IMR-90 (cell line): ENCODE results near the gene RIC8B. TPM values are rescaled to one million over a fixed set of nuclear protein-coding genes. Genes with fewer than 3 reads are reported as not detected.

Experiments used
- ATAC-seq: fragments of 200-7000 bp; cut with Tn5 transposase; 2 replicates; pipeline ENCODE4 v1.9.1; 2020; ENCODE audit warnings: low read depth, mild to moderate bottlenecking, moderate library complexity
- BruUV-seq: library from RNA; stranded (reverse); fragments of 400-500 nt; replicated peaks from 2 replicates; lab custom pipeline; 2021; lab: Mats Ljungman, UMichigan
- CTCF ChIA-PET: fragments of 300-600 bp; formaldehyde crosslinking; extraction: SDS; loops from one replicate; lab custom pipeline; 2021; ENCODE audit warnings: antibody characterized with exemption; lab: Yijun Ruan, JAX
- POLR2A ChIA-PET: fragments of 300-600 bp; sonication (Branson Sonifier 250); formaldehyde crosslinking; loops from one replicate; lab custom pipeline; 2022; ENCODE audit warnings: antibody characterized with exemption; ENCODE audit not compliant: unreplicated experiment; lab: Charles Lee
- DNase-seq: peaks from one replicate; pipeline ENCODE4 v3.0.0; 2013
- H2AFZ ChIP-seq: replicated peaks from 2 replicates; pipeline ENCODE3; 2013; ENCODE audit warnings: low read length, mild to moderate bottlenecking; ENCODE audit not compliant: poor library complexity
- H2AK5ac ChIP-seq: 2 replicates; pipeline ENCODE4 v1.6.1; 2013; ENCODE audit warnings: low read depth, low read length, inconsistent platforms
- H2AK9ac ChIP-seq: replicated peaks from 2 replicates; pipeline ENCODE3; 2013; ENCODE audit warnings: mild to moderate bottlenecking, low read depth, low read length, moderate library complexity; ENCODE audit not compliant: poor library complexity
- H2BK120ac ChIP-seq: 2 replicates; pipeline ENCODE4 v1.6.1; 2013; ENCODE audit warnings: low read depth, low read length, inconsistent platforms
- H2BK15ac ChIP-seq: 3 replicates; pipeline ENCODE4 v1.6.1; 2013; ENCODE audit warnings: low read depth, low read length, inconsistent platforms
- H2BK20ac ChIP-seq: 2 replicates; pipeline ENCODE4 v1.6.1; 2013; ENCODE audit warnings: low read depth, mild to moderate bottlenecking, inconsistent platforms, low read length, moderate library complexity
- H2BK5ac ChIP-seq: 2 replicates; pipeline ENCODE4 v1.6.1; 2013; ENCODE audit warnings: mild to moderate bottlenecking, low read depth, low read length, inconsistent platforms; ENCODE audit not compliant: poor library complexity, severe bottlenecking
- H3K14ac ChIP-seq: replicated peaks from 2 replicates; pipeline ENCODE4 v1.6.1; 2013; ENCODE audit warnings: low read depth, low read length, inconsistent platforms
- H3K18ac ChIP-seq: 2 replicates; pipeline ENCODE4 v1.6.1; 2013; ENCODE audit warnings: low read depth, low read length, control low read depth
- H3K23ac ChIP-seq: 2 replicates; pipeline ENCODE4 v1.6.1; 2013; ENCODE audit warnings: low read depth, low read length, inconsistent platforms
- H3K27ac ChIP-seq: 2 replicates; pipeline ENCODE4 v1.5.1; 2013; ENCODE audit warnings: mild to moderate bottlenecking, control low read depth, low read length; ENCODE audit not compliant: insufficient read depth
- H3K27me3 ChIP-seq: 2 replicates; pipeline ENCODE4 v1.6.1; 2013; ENCODE audit warnings: low read length; ENCODE audit not compliant: control insufficient read depth, insufficient read depth
- H3K36me3 ChIP-seq: 2 replicates; pipeline ENCODE4 v1.6.1; 2013; ENCODE audit warnings: low read length, mixed read lengths; ENCODE audit not compliant: control insufficient read depth, insufficient read depth
- H3K4ac ChIP-seq: 2 replicates; pipeline ENCODE4 v1.6.1; 2013; ENCODE audit warnings: low read depth, low read length, inconsistent platforms
- H3K4me1 ChIP-seq: 2 replicates; pipeline ENCODE4 v1.6.1; 2013; ENCODE audit warnings: low read length, mixed read lengths; ENCODE audit not compliant: control insufficient read depth, insufficient read depth
- H3K4me2 ChIP-seq: 2 replicates; pipeline ENCODE4 v1.6.1; 2013; ENCODE audit warnings: low read depth, mild to moderate bottlenecking, control low read depth, low read length, moderate library complexity
- H3K4me3 ChIP-seq: 2 replicates; pipeline ENCODE4 v1.5.1; 2013; ENCODE audit warnings: low read depth, mild to moderate bottlenecking, control low read depth, low read length, moderate library complexity; ENCODE audit not compliant: insufficient read depth
- H3K56ac ChIP-seq: 2 replicates; pipeline ENCODE4 v1.6.1; 2013; ENCODE audit warnings: low read length, inconsistent platforms; ENCODE audit not compliant: insufficient read depth; ENCODE audit errors: extremely low read depth
- H3K79me1 ChIP-seq, 2 experiments: 2 replicates each; pipeline ENCODE4 v1.6.1; 2013; ENCODE audit warnings: low read length in 2 of 2, inconsistent platforms in 1 of 2, low read depth in 1 of 2
- H3K9ac ChIP-seq: 2 replicates; pipeline ENCODE4 v1.6.1; 2013; ENCODE audit warnings: low read depth, low read length, control low read depth
- H3K9me1 ChIP-seq: 2 replicates; pipeline ENCODE4 v1.6.1; 2013; ENCODE audit warnings: low read length, inconsistent platforms; ENCODE audit not compliant: insufficient read depth
- H3K9me3 ChIP-seq: 2 replicates; pipeline ENCODE4 v1.6.1; 2013; ENCODE audit warnings: low read length; ENCODE audit not compliant: control insufficient read depth, insufficient read depth
- H4K20me1 ChIP-seq: 2 replicates; pipeline ENCODE4 v1.6.1; 2013; ENCODE audit warnings: low read length, inconsistent platforms; ENCODE audit not compliant: insufficient read depth
- H4K5ac ChIP-seq: 2 replicates; pipeline ENCODE4 v1.6.1; 2013; ENCODE audit warnings: mild to moderate bottlenecking, low read depth, low read length, control low read depth
- H4K8ac ChIP-seq, 2 experiments: 2 replicates each; pipeline ENCODE4 v1.6.1; 2013; ENCODE audit warnings: low read depth in 2 of 2, low read length in 2 of 2, control low read depth in 1 of 2, inconsistent platforms in 1 of 2
- H4K91ac ChIP-seq: 2 replicates; pipeline ENCODE4 v1.6.1; 2013; ENCODE audit warnings: low read depth, low read length, inconsistent platforms; ENCODE audit not compliant: insufficient read depth
- BHLHE40 ChIP-seq: fragments of 150-350 bp; IDR thresholded peaks from 2 replicates; pipeline ENCODE4 v1.6.1; 2016; ENCODE audit warnings: mild to moderate bottlenecking, low read depth, low read length
- CEBPB ChIP-seq: IDR thresholded peaks from 2 replicates; pipeline ENCODE4 v1.6.1; 2012; ENCODE audit warnings: low read depth, low read length, improper control_type of control experiment
- CHD1 ChIP-seq: IDR thresholded peaks from 2 replicates; pipeline ENCODE4 v1.6.1; 2012; ENCODE audit warnings: low read depth, low read length, improper control_type of control experiment
- FOS ChIP-seq: fragments of 150-350 bp; IDR thresholded peaks from 2 replicates; pipeline ENCODE4 v1.6.1; 2016; ENCODE audit warnings: low read depth, low read length
- MAFK ChIP-seq: IDR thresholded peaks from 2 replicates; pipeline ENCODE4 v1.6.1; 2012; ENCODE audit warnings: low read depth, low read length, improper control_type of control experiment
- MXI1 ChIP-seq: IDR thresholded peaks from 2 replicates; pipeline ENCODE4 v1.6.1; 2012; ENCODE audit warnings: low read depth, mild to moderate bottlenecking, low read length, moderate library complexity, borderline replicate concordance
- NFE2L2 ChIP-seq: fragments of 150-350 bp; IDR thresholded peaks from 2 replicates; pipeline ENCODE4 v1.6.1; 2016; ENCODE audit warnings: low read depth, mild to moderate bottlenecking, low read length
- RAD21 ChIP-seq: IDR thresholded peaks from 2 replicates; pipeline ENCODE4 v1.6.1; 2012; ENCODE audit warnings: low read length, improper control_type of control experiment
- RCOR1 ChIP-seq: IDR thresholded peaks from 2 replicates; pipeline ENCODE4 v1.6.1; 2012; ENCODE audit warnings: mild to moderate bottlenecking, low read length, improper control_type of control experiment; ENCODE audit not compliant: insufficient replicate concordance
- RFX5 ChIP-seq: IDR thresholded peaks from 2 replicates; pipeline ENCODE4 v1.8.0; 2012; ENCODE audit warnings: low read depth, mild to moderate bottlenecking, low read length, moderate library complexity
- SMC3 ChIP-seq: fragments of 150-350 bp; IDR thresholded peaks from 2 replicates; pipeline ENCODE4 v1.6.1; 2016; ENCODE audit warnings: low read depth, mild to moderate bottlenecking, antibody characterized with exemption, low read length, moderate library complexity
- WGBS, 2 experiments: methylation state at CpG; one replicate each; pipeline versions ENCODE4 v1.1.5 to v1.1.7; 2013; ENCODE audit warnings: missing lambda C conversion rate in 2 of 2; ENCODE audit not compliant: insufficient read length in 1 of 2; ENCODE audit errors: extremely low coverage in 2 of 2; 5-methylcytosine and 5-hydroxymethylcytosine counted together
- dilution Hi-C: fragments of 300-500 bp; cut with HindIII; formaldehyde crosslinking; loops from one replicate; pipeline ENCODE4 v1.14.3; 2018; ENCODE audit warnings: low sequenced_read_pairs; ENCODE audit not compliant: unreplicated experiment
- in situ Hi-C: fragments of 300-500 bp; cut with MboI; formaldehyde crosslinking; loops from 3 replicates; pipeline ENCODE4 v1.14.3; 2019; ENCODE audit warnings: low sequenced_read_pairs, inconsistent platforms, mixed read lengths
- intact Hi-C: fragments of 100-400 bp; cut with micrococcal nuclease; formaldehyde crosslinking; loops from 2 replicates; pipeline ENCODE4 v1.10.0; 2022
- polyA plus RNA-seq, 3 experiments: library from polyadenylated mRNA; depleted of rRNA; stranded (reverse); fragments of >200 nt; gene quantifications; 2 replicates each; pipeline ENCODE4 v1.2.3, GENCODE V29; 2012; ENCODE audit warnings: low replicate concordance in 1 of 3
- total RNA-seq: library from RNA; depleted of rRNA; stranded (reverse); fragments of >200 nt; gene quantifications from 2 replicates; pipeline ENCODE4 v1.2.3, GENCODE V29; 2012

RIC8B gene
- total and polyA plus RNA-seq, 2 of the 4 experiments (the other 2 are of a cell fraction), result 5.5 to 19.5 TPM

GRCh38 chr12:106758349-106759110 is 16.0 kb upstream of the RIC8B start:
- H2AK5ac ChIP-seq, result no peak overlapping the region
- H3K79me1 ChIP-seq, result no peaks in the 10 kb centered on the region
- no peaks in the 10 kb centered on the region for H3K9me1 ChIP-seq
- H4K91ac ChIP-seq, result no peak overlapping the region
- no peak overlapping the region for H3K14ac ChIP-seq
- no peak overlapping the region for H3K23ac ChIP-seq
- H3K9me3 ChIP-seq, result no peaks in the 10 kb centered on the region
- H3K18ac ChIP-seq, result no peak overlapping the region
- in situ Hi-C loops, result no loop called here
- TF ChIP-seq BHLHE40 (no peak), RCOR1 (no peak), SMC3 (no peak), RFX5 (no peak), RAD21 (no peak), MXI1 (no peak), NFE2L2 (no peak), FOS (no peak), MAFK (no peak), CHD1 (no peak), CEBPB (no peak)
- no peak overlapping the region for H2BK20ac ChIP-seq
- H2AK9ac ChIP-seq, result no peak overlapping the region
- POLR2A ChIA-PET, result no interaction called here
- H4K5ac ChIP-seq, result no peak overlapping the region
- dilution Hi-C loops, result no loop called here
- H3K56ac ChIP-seq, result no peak overlapping the region
- WGBS, 2 experiments, result no CpG with 5 or more reads among the region's 7 CpGs
- peaks cover 2% of the 10 kb centered on the region for H3K27me3 ChIP-seq
- H4K8ac ChIP-seq, result no peak overlapping the region
- no peak overlapping the region for H2BK15ac ChIP-seq
- H3K27ac ChIP-seq, result no peak overlapping the region
- no peak for DNase-seq
- H4K20me1 ChIP-seq, result no peaks in the 10 kb centered on the region
- no peak overlapping the region for H2BK5ac ChIP-seq
- intact Hi-C loops, result no loop called here
- H3K4me3 ChIP-seq, result no peak overlapping the region
- H3K4me2 ChIP-seq, result no peak overlapping the region
- no peaks in the 10 kb centered on the region for H3K4me1 ChIP-seq
- no peak for ATAC-seq
- BruUV-seq, result no TSS peak
- H2BK120ac ChIP-seq, result no peak overlapping the region
- CTCF ChIA-PET, result no interaction called here
- no peak overlapping the region for H2AFZ ChIP-seq
- no peaks in the 10 kb centered on the region for H3K36me3 ChIP-seq
- no peak overlapping the region for H3K4ac ChIP-seq
- H3K9ac ChIP-seq, result no peak overlapping the region
